ENCODE results near the gene EFNA2.
A peak's percentile ranks its signal among the peaks of the same experiment; 100 is the strongest.

The EFNA2 gene

DNA sequence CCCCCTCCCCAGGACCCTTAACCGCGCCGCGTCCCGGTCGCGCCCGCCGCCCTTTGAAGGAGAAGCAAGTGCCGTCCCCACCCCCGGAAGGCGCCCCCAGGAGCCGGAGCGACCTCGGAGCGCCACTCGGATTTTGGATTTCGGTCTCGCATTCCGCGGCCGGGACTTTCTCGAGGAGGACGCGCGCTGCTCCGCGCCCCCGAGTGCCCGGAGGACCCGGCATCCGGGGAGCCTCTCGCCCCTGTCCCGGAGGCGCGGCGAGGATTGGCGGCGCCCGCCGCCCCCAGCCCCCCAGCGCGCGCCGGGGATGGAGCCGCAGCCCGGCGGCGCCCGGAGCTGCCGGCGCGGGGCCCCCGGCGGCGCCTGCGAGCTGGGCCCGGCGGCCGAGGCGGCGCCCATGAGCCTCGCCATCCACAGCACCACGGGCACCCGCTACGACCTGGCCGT, 35.7 kb upstream of the EFNA2 start:
- in situ Hi-C loops (cut with MboI; ENCODE audit: low pct_unique_long_range_greater_than_20kb, low sequenced_read_pairs, unreplicated experiment): no loop called here
- no peak for DNase-seq (ENCODE audit: low spot score)
- no peak for TF ChIP-seq CTCF (IDR thresholded peaks at IDR 0.05; ENCODE audit: extremely low read depth, insufficient read depth, missing control alignments)

DNA sequence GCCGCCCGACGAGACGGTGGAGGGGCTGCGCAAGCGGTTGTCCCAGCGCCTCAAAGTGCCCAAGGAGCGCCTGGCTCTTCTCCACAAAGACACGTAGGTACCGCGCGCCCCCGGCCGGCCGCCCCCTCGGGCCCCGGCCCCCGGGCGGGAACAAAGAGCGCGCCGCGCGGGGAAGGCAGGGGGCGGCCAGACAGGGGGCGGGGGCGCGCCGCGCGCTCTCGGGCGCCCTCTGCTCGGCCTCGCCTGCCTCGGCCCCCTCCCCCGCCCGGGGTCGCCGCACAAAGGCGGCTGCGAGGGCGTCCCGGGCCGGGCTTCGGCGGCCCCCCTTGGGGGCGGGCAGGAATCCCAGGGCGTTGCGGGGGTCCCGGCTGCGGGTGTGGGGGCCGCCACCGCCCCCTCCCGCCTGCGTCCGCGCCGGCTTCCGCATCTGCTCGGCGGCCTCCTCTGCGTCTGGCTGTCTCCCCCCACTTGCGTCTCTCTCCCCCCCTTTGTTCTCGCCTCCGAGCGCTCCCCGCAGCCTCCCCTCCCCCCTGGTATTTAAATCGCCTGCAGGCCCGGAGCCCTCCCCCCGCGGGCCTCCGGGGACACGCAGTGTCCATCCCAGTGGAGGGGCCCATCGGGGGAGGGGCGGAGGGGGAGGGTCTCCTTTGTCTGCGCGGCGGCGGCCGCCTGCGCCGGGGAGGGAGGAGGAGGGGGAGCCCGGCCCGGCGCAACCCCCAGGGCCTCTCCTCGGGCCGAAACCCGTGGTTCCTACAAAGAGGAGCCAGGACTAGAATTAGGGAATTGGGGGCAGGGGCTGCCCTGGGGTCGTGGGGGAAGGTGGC, 35.0 kb upstream of the EFNA2 start:
- peak; percentile 75 for DNase-seq (ENCODE audit: low spot score)
- in situ Hi-C loops (cut with MboI; ENCODE audit: low pct_unique_long_range_greater_than_20kb, low sequenced_read_pairs, unreplicated experiment): no loop called here
- peak; percentile 2 for TF ChIP-seq CTCF (IDR thresholded peaks at IDR 0.05; ENCODE audit: extremely low read depth, insufficient read depth, missing control alignments)

- DNase-seq (ENCODE audit: low spot score): no peak
- in situ Hi-C loops (cut with MboI; ENCODE audit: low pct_unique_long_range_greater_than_20kb, low sequenced_read_pairs, unreplicated experiment): no loop called here
Measured at GRCh38 chr19:1251330-1252220, 34.1 kb upstream of the EFNA2 start.

DNA sequence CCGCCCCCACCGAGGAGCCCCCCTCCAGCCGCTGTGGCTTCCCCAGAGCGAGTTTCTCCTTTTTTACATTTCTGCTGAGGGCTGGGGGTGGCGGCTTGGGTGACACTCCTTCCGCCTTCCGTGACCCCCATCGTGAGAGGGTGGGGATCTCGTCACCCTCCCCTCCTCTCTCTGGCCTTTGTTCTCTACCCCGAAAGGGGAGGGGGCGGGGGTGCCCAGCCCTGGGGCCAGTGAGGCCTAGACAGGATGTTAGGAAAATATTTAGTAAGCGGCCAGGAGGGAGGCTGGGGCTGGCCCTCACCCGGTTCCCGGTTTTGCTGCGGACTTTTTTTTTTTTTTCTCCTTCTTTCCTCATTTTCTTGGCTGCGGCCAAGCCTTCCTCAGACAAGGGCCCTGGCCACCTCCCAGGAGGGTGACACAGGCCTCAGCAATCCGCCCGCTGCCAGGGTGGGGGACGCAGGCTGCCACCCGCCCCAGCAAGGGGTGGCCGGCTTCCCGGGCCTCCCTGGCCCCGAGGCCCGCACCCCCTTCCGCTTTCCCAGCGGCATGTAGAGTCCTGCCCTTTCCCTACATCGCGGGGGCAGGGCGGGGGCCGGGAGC, 33.4 kb upstream of the EFNA2 start:
- no peak for TF ChIP-seq CTCF (IDR thresholded peaks at IDR 0.05; ENCODE audit: extremely low read depth, insufficient read depth, missing control alignments)
- in situ Hi-C loops (cut with MboI; ENCODE audit: low pct_unique_long_range_greater_than_20kb, low sequenced_read_pairs, unreplicated experiment): no loop called here
- DNase-seq (ENCODE audit: low spot score): peak; percentile 70

More at GRCh38 chr19:1251330-1252220, 34.1 kb upstream of the EFNA2 start:
- no peak for TF ChIP-seq CTCF (IDR thresholded peaks at IDR 0.05; ENCODE audit: extremely low read depth, insufficient read depth, missing control alignments)

- in situ Hi-C loops (cut with MboI; ENCODE audit: low pct_unique_long_range_greater_than_20kb, low sequenced_read_pairs, unreplicated experiment): no loop called here
- peak; percentile 75 for DNase-seq (ENCODE audit: low spot score)
- no peak for TF ChIP-seq CTCF (IDR thresholded peaks at IDR 0.05; ENCODE audit: extremely low read depth, insufficient read depth, missing control alignments)
Measured at GRCh38 chr19:1252821-1253513, 32.7 kb upstream of the EFNA2 start.
